ENCODE data around the gene LIPC.

DNA sequence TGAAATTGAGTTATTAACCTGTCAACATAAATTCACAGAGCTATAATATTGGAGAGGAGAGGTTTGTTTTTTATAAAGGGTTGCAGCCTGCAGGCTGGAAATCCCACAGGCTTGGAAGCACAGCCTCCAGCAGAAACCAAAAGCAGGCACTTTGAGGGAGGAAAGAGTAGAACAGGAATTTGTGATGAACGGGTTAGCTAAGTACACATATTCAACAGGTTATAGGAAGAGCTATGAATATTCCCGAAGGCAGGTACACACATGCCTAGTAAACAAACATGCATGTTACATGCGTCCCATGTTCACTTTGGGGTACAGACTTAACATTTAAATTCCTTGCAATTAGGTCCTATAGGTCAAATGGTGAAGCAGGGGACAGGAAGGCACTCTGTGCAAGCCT, 25.9 kb upstream of the LIPC start:
- TF ChIP-seq POLR2A (IDR thresholded peaks at IDR 0.05), result no peak
- TF ChIP-seq, protein P1, sequence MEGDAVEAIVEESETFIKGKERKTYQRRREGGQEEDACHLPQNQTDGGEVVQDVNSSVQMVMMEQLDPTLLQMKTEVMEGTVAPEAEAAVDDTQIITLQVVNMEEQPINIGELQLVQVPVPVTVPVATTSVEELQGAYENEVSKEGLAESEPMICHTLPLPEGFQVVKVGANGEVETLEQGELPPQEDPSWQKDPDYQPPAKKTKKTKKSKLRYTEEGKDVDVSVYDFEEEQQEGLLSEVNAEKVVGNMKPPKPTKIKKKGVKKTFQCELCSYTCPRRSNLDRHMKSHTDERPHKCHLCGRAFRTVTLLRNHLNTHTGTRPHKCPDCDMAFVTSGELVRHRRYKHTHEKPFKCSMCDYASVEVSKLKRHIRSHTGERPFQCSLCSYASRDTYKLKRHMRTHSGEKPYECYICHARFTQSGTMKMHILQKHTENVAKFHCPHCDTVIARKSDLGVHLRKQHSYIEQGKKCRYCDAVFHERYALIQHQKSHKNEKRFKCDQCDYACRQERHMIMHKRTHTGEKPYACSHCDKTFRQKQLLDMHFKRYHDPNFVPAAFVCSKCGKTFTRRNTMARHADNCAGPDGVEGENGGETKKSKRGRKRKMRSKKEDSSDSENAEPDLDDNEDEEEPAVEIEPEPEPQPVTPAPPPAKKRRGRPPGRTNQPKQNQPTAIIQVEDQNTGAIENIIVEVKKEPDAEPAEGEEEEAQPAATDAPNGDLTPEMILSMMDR (IDR thresholded peaks at IDR 0.05), result no peak
